AG09309 (cell line): ENCODE results near the gene EIF3L.

Experiments
- DNase-seq: peaks from one replicate; pipeline ENCODE4 v3.0.0-alpha.2; 2010; ENCODE audit warnings: low read depth
- H3K4me3 ChIP-seq: 2 replicates; pipeline ENCODE4 v1.5.1; 2011; ENCODE audit warnings: mild to moderate bottlenecking, low read depth, low read length, moderate library complexity; ENCODE audit not compliant: control insufficient read depth
- CTCF ChIP-seq: IDR thresholded peaks from 2 replicates; pipeline ENCODE4 v1.5.1; 2011; ENCODE audit warnings: mild to moderate bottlenecking, low read depth, low read length, inconsistent platforms; ENCODE audit not compliant: insufficient read depth, control insufficient read depth; ENCODE audit errors: missing control alignments

The EIF3L gene

GRCh38 chr22:37855462-37855861 lies 6.2 kb downstream of the EIF3L start:
- no peak for DNase-seq
- no peak overlapping the region for H3K4me3 ChIP-seq
- TF ChIP-seq CTCF, result no peak

- H3K4me3 ChIP-seq, result no peak overlapping the region
- no peak for TF ChIP-seq CTCF
- no peak for DNase-seq
Observed at GRCh38 chr22:37860796-37861421, 11.7 kb downstream of the EIF3L start.

GRCh38 chr22:37862570-37863325 lies 13.5 kb downstream of the EIF3L start:
- H3K4me3 ChIP-seq, result no peak overlapping the region
- DNase-seq, result no peak
- TF ChIP-seq CTCF, result no peak

- TF ChIP-seq CTCF, result no peak
- no peak overlapping the region for H3K4me3 ChIP-seq
- no peak for DNase-seq
Observed at GRCh38 chr22:37865510-37865909, 16.3 kb downstream of the EIF3L start.

GRCh38 chr22:37870273-37870672 lies 21.1 kb downstream of the EIF3L start:
- no peak overlapping the region for H3K4me3 ChIP-seq
- no peak for DNase-seq
- TF ChIP-seq CTCF, result no peak

GRCh38 chr22:37880668-37881440 lies 31.6 kb downstream of the EIF3L start:
- no peak for DNase-seq
- no peak for TF ChIP-seq CTCF
- H3K4me3 ChIP-seq, result no peak overlapping the region
